Calu3 (cell line): Measurements from ENCODE around the gene C14orf180. TPM values are rescaled to one million over a fixed set of nuclear protein-coding genes. Genes with fewer than 3 reads are reported as not detected.

Experiments used
- BruUV-seq: library from RNA; stranded (reverse); fragments of 400-500 nt; replicated peaks from 2 replicates; lab custom pipeline; 2021; lab: Mats Ljungman, UMichigan
- CTCF ChIA-PET: fragments of 300-600 bp; sonication (Branson Sonifier 250); formaldehyde crosslinking; loops from one replicate; lab custom pipeline; 2022; ENCODE audit warnings: antibody characterized with exemption; lab: Charles Lee
- DNase-seq: peaks from one replicate; pipeline ENCODE4 v3.0.0; 2022
- H3K27ac Mint-ChIP-seq: one replicate; pipeline ENCODE4 v1.8.0; 2022; ENCODE audit warnings: mixed read lengths; ENCODE audit not compliant: unreplicated experiment
- H3K27me3 Mint-ChIP-seq: one replicate; pipeline ENCODE4 v1.8.0; 2022; ENCODE audit warnings: mixed read lengths; ENCODE audit not compliant: unreplicated experiment
- H3K36me3 Mint-ChIP-seq: one replicate; pipeline ENCODE4 v1.8.0; 2022; ENCODE audit warnings: mild to moderate bottlenecking, moderate library complexity, mixed read lengths; ENCODE audit not compliant: insufficient read depth, unreplicated experiment
- H3K4me1 Mint-ChIP-seq: one replicate; pipeline ENCODE4 v1.8.0; 2022; ENCODE audit warnings: mild to moderate bottlenecking, low read depth, mixed read lengths; ENCODE audit not compliant: unreplicated experiment
- H3K4me3 Mint-ChIP-seq: one replicate; pipeline ENCODE4 v1.8.0; 2022; ENCODE audit warnings: mild to moderate bottlenecking, low read depth, moderate library complexity, mixed read lengths; ENCODE audit not compliant: unreplicated experiment
- H3K9me3 Mint-ChIP-seq: one replicate; pipeline ENCODE4 v1.8.0; 2022; ENCODE audit warnings: low read depth, mixed read lengths; ENCODE audit not compliant: unreplicated experiment
- intact Hi-C: fragments of 100-400 bp; cut with micrococcal nuclease; formaldehyde crosslinking; loops from one replicate; pipeline ENCODE4 v1.10.0; 2022; ENCODE audit not compliant: unreplicated experiment
- total RNA-seq: library from RNA; stranded (reverse); gene quantifications from 2 replicates; pipeline ENCODE4 v1.2.3, GENCODE V29; 2022
- TF ChIP-seq, protein P1 (sequence below): fragments of 200-600 bp; IDR thresholded peaks from one replicate; pipeline ENCODE4 v1.8.0; 2022; ENCODE audit warnings: antibody characterized with exemption; ENCODE audit not compliant: unreplicated experiment

Gene C14orf180
- total RNA-seq, 1 experiment from 2014 or later = not detected

DNA sequence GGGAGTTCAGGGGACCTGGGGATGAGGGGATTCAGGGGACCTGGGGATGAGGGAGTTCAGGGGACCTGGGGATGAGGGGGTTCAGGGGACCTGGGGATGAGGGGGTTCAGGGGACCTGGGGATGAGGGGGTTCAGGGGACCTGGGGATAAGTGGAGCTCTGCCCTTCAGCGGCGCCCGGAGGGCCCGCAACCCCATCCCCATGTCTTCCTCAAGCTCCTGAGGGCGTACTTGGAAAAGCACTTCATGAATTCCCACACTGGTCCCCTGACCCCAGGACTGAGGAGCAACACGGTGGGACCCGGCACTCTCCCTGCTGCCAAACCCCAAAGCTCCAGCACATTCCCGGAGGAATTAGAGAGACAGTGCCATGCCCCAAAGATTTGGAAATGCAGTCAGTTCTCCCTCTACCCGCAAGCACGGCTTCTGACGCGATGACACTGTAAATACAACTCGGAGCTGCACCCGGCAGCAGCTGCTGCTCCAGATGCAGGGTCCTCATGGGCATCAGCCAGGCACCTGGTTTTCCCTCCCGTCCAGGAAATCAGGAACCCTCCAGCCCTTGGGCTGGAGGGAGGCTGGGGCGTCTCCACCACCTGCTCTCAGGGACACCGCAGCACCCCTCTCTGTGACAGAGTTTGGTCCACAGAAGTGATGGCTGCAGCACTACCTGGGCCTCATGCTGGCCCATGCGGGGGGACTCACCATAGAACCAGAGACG lies 32.8 kb upstream of the C14orf180 start:
- H3K27ac Mint-ChIP-seq = no peak overlapping the region
- no peaks in the 10 kb centered on the region for H3K36me3 Mint-ChIP-seq
- H3K4me3 Mint-ChIP-seq = no peak overlapping the region
- BruUV-seq = no TSS peak
- H3K4me1 Mint-ChIP-seq = no peaks in the 10 kb centered on the region
- CTCF ChIA-PET = no interaction called here
- no peaks in the 10 kb centered on the region for H3K9me3 Mint-ChIP-seq
- TF ChIP-seq, protein P1, sequence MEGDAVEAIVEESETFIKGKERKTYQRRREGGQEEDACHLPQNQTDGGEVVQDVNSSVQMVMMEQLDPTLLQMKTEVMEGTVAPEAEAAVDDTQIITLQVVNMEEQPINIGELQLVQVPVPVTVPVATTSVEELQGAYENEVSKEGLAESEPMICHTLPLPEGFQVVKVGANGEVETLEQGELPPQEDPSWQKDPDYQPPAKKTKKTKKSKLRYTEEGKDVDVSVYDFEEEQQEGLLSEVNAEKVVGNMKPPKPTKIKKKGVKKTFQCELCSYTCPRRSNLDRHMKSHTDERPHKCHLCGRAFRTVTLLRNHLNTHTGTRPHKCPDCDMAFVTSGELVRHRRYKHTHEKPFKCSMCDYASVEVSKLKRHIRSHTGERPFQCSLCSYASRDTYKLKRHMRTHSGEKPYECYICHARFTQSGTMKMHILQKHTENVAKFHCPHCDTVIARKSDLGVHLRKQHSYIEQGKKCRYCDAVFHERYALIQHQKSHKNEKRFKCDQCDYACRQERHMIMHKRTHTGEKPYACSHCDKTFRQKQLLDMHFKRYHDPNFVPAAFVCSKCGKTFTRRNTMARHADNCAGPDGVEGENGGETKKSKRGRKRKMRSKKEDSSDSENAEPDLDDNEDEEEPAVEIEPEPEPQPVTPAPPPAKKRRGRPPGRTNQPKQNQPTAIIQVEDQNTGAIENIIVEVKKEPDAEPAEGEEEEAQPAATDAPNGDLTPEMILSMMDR = no peak
- no peak for DNase-seq
- H3K27me3 Mint-ChIP-seq = peaks cover 93% of the 10 kb centered on the region
- intact Hi-C loops = no loop called here

DNA sequence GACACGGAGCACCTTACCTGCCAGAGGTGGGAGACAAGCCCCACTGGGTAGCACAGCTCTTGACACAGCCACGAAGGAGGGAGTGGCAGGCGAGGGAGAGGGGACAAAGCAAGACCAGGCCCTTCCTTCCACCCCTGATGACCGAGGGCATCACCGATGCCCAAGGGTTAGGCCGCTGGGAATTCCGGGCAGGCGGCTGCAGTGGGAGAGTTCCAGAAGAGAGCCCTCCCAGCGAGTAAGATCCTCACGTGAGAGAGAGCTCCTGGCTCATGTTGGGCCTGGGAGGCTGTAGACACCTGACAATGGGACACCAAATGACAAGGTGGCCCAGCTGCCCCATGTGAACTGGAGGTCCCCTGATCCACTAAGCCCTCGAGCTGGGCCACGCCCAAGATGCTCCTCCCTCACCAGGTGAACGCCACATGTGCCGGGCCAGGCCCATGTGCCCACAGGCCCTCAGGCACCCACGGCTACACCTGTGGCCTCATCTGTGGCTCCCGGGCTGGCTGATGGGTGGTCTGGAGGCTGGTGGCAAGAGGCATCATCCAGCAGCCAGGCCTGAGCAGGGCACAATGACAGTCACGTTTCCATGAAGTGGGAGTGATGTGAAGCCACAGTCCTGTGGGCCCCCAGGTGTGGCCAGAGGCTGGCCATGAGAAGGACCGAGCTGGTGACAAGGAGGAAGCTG lies 32.1 kb upstream of the C14orf180 start:
- DNase-seq = no peak
- CTCF ChIA-PET = no interaction called here
- Mint-ChIP-seq H3K4me3 (no peak overlapping the region), H3K27me3 (peaks cover 93% of the 10 kb centered on the region), H3K27ac (no peak overlapping the region), H3K36me3 (no peaks in the 10 kb centered on the region), H3K9me3 (no peaks in the 10 kb centered on the region), H3K4me1 (no peaks in the 10 kb centered on the region)
- BruUV-seq = no TSS peak
- TF ChIP-seq, protein P1 = no peak
- intact Hi-C loops = no loop called here

DNA sequence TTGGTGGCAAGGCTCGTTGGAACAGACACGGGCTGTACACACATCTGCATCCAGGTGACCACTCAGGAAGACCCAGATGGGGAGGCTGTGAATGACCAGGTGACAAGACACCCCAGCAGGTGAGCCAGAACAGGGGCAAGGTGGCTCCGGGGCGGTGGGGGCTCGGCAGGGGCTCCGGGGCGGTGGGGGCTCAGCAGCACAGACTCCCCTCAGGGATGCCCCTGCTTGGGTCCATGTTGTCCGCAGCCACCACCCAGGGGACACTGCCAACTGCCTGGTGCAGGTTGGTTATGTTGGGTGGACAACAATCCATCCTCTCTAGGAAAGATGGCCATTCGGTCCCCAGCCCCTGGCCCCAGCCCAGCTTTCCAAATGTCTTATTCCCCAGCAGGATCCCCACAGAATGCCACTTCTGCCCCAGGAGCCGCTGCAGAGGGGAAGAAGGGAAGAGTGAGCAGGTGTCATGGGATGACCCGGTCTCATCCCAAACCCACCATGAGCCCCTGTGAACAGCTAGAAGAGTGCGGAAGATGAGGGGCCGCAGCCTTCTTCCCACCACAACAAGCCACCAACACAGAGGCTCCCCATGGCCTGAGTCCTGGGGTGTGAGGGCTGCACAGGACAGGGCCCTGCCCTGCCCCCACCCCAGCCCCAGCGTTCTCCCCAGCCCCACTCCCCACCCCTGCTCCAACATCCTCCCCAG lies 31.4 kb upstream of the C14orf180 start:
- BruUV-seq = no TSS peak
- TF ChIP-seq, protein P1 = no peak
- no peaks in the 10 kb centered on the region for H3K36me3 Mint-ChIP-seq
- peaks cover 93% of the 10 kb centered on the region for H3K27me3 Mint-ChIP-seq
- no peaks in the 10 kb centered on the region for H3K9me3 Mint-ChIP-seq
- no peak overlapping the region for H3K27ac Mint-ChIP-seq
- H3K4me1 Mint-ChIP-seq = no peaks in the 10 kb centered on the region
- H3K4me3 Mint-ChIP-seq = no peak overlapping the region
- CTCF ChIA-PET = no interaction called here
- no peak for DNase-seq
- intact Hi-C loops = no loop called here

DNA sequence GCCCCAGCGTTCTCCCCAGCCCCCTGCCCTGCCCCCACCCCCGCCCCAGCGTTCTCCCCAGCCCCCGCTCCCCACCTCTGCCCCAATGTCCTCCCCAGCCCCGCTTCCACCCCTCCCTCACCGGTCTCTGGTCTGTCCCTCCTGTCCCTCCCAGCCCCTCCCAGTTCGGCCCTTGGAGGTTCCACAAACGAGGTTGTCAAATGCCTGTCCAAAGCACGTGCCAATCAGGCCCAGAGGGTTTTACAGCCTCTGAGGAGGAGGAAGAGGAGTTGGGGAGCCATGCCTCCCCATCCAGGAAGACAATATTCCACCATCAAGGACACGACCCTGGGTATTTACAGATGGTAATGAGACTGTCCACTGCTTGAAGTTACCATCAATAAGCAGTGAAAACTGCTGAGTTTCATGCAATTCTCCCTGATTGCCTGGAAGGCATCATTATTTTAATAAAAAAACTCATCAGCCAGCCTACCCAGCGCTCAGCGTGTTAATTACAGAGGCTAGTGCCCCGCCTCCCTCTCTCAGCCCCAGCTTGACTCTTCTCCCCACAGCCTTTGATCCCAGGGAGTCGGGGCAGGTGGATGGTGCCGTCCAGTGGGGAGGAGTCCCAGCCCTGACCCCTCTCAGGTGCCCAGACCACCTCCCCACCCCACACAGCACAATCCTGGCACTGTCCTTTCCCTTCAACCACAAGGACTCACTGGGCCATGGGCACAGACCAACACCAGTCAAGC lies 30.6 kb upstream of the C14orf180 start:
- H3K4me1 Mint-ChIP-seq = no peaks in the 10 kb centered on the region

More for the DNA sequence above, 30.6 kb upstream of the C14orf180 start:
- Mint-ChIP-seq H3K4me3 (no peak overlapping the region), H3K27me3 (peaks cover 93% of the 10 kb centered on the region), H3K27ac (no peak overlapping the region), H3K36me3 (no peaks in the 10 kb centered on the region), H3K9me3 (no peaks in the 10 kb centered on the region)
- intact Hi-C loops = no loop called here
- CTCF ChIA-PET = no interaction called here
- TF ChIP-seq, protein P1 = no peak
- no TSS peak for BruUV-seq
- no peak for DNase-seq
